ENCODE data around the gene SLC35F4. TPM values are rescaled to one million over a fixed set of nuclear protein-coding genes. Genes with fewer than 3 reads are reported as not detected.
A peak's percentile ranks its signal among the peaks of the same experiment; 100 is the strongest.
"Not testable (repeated sequence)": the region's sequence is repeated elsewhere in the genome, so short reads cannot be mapped to it uniquely, and the experiment has no call there.

SLC35F4 gene
- total RNA-seq, 2 experiments from 2014 or later: not detected

GRCh38 chr14:57736391-57736790 lies 129.5 kb downstream of the SLC35F4 start:
- no peaks in the 10 kb centered on the region for H3K4me1 Mint-ChIP-seq
- H3K9me3 Mint-ChIP-seq: no peaks in the 10 kb centered on the region

DNA sequence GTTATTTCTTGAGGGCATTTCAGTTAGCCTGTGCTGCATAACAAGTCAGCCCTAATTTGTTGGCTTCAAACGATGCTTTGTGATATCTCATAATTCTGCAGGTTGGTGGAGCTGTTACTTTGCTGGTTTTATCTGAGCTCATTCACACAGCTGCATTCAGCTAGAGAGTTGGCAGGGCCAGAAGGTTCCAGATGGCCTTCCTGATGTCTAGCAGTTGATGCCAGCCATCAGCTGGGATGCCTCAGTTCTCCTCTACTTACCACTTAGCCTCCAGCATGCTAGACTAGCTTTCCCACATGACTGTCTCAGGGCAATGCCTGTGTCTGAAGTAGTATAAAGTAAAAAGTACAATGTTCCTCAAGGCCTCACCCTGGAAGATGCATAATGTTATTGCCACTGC lies 130.6 kb downstream of the SLC35F4 start:
- Mint-ChIP-seq H3K36me3 (no peaks in the 10 kb centered on the region), H3K27ac (no peak overlapping the region), H3K9me3 (no peaks in the 10 kb centered on the region), H3K27me3 (peaks cover 4% of the 10 kb centered on the region), H3K4me3 (no peak overlapping the region), H3K4me1 (no peaks in the 10 kb centered on the region)
- no peak for DNase-seq

More at GRCh38 chr14:57736391-57736790, 129.5 kb downstream of the SLC35F4 start:
- Mint-ChIP-seq H3K36me3 (no peaks in the 10 kb centered on the region), H3K27me3 (no peaks in the 10 kb centered on the region), H3K27ac (no peak overlapping the region), H3K4me3 (no peak overlapping the region)
- no peak for DNase-seq

DNA sequence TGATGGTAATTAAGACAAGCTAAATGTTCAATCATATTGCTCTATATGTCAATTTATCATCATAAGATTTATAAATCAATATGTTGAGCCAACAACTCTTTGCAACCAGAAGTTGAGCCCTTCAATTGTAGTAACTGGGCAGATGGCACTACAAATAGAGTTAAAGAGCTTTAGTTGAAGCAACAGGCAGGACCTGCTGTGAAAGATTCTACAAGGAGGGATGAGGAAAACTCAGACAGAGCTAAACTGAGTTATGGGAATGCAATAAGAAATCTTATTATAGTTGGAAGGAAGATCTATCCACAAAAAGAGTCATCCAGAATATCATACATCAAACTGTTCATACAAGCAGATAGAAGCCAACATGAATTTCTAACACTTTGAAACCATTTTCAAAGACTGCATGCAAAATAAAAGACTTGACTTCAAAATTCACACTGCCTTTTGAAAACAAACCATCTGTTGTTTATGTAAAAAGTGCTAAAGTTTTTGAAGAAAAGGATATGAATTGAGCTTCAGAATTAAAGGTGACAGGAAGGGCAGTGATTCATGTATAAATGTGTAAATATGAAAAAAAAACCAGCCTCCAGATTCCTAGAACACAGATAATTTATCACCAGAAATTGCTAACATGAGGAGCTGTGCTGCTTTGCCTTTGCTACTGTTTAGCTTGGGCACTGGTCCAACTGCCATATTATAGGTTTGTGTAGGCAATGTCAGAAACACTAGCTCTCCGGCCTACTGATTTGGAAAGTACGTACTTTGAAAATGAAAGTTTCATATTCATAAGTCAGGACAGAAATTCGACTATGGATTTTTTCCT lies 133.2 kb downstream of the SLC35F4 start:
- Mint-ChIP-seq H3K4me3 (no peak overlapping the region), H3K27ac (no peak overlapping the region), H3K27me3 (peaks cover 9% of the 10 kb centered on the region), H3K4me1 (no peaks in the 10 kb centered on the region), H3K36me3 (no peaks in the 10 kb centered on the region), H3K9me3 (peaks cover 3% of the 10 kb centered on the region)
- DNase-seq: no peak

GRCh38 chr14:57729208-57730187 lies 136.4 kb downstream of the SLC35F4 start:
- no peak for DNase-seq
- H3K36me3 Mint-ChIP-seq: no peaks in the 10 kb centered on the region
- no peak overlapping the region for H3K4me3 Mint-ChIP-seq
- H3K27me3 Mint-ChIP-seq: peaks cover 9% of the 10 kb centered on the region
- peaks cover 3% of the 10 kb centered on the region for H3K9me3 Mint-ChIP-seq
- H3K27ac Mint-ChIP-seq: no peak overlapping the region
- H3K4me1 Mint-ChIP-seq: no peaks in the 10 kb centered on the region

GRCh38 chr14:57725399-57726077 lies 140.4 kb downstream of the SLC35F4 start:
- Mint-ChIP-seq H3K27me3 (peaks cover 8% of the 10 kb centered on the region), H3K27ac (no peak overlapping the region), H3K9me3 (peaks cover 4% of the 10 kb centered on the region), H3K36me3 (no peaks in the 10 kb centered on the region), H3K4me1 (peaks cover 1% of the 10 kb centered on the region), H3K4me3 (no peak overlapping the region)
- no peak for DNase-seq

- H3K4me3 Mint-ChIP-seq: not testable (repeated sequence)
Observed at GRCh38 chr14:57722141-57722540, 143.8 kb downstream of the SLC35F4 start.

DNA sequence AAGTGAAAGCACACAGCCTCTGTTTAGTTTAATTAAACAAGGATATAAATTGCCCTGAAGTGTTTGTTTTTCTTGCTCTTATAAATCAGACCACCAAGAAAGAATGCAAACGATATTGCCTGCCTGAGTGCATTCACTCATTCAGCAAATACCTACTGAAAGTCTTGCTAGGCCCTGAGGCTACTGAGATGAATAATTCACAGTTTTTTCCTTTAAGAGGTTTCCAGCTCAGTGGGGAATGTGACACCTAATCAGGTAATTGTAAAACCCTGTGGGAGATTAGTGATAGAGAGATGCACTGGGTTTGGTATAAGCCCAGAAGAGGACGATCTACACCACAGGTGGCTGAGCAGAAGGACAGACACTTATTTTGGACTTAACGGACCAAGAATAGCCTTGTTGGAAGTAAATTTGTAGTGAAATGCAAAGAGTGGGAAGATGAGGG lies 151.4 kb downstream of the SLC35F4 start:
- Mint-ChIP-seq H3K36me3 (no peaks in the 10 kb centered on the region), H3K4me3 (no peak overlapping the region), H3K27me3 (peaks cover 4% of the 10 kb centered on the region), H3K9me3 (peaks cover 4% of the 10 kb centered on the region), H3K4me1 (no peaks in the 10 kb centered on the region), H3K27ac (no peak overlapping the region)
- no peak for DNase-seq

More at GRCh38 chr14:57722141-57722540, 143.8 kb downstream of the SLC35F4 start:
- not testable (repeated sequence) for H3K9me3 Mint-ChIP-seq, H3K27ac Mint-ChIP-seq, DNase-seq, H3K36me3 Mint-ChIP-seq, H3K4me1 Mint-ChIP-seq, H3K27me3 Mint-ChIP-seq

DNA sequence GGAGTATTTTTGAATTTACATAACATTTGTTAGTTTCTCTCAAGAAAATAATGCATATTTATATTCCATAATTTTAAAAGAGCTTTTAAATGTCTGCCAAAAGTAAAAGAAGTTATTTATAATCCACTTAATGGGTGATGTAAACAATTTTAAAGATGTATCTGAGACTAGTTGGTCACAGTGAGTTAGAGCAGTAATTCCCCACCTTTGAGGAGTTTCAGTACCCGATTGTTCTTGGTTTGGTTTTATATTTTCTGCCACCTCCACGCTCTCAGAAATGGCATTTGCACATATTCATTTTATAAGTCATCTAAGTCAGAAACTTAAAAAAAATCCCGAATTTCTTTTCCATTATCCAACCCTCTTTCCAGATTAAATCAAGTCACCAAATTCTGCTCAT lies 153.2 kb downstream of the SLC35F4 start:
- H3K4me3 Mint-ChIP-seq: no peak overlapping the region
- H3K36me3 Mint-ChIP-seq: no peaks in the 10 kb centered on the region
- peaks cover 4% of the 10 kb centered on the region for H3K27me3 Mint-ChIP-seq
- H3K4me1 Mint-ChIP-seq: no peaks in the 10 kb centered on the region
- DNase-seq: no peak
- peaks cover 9% of the 10 kb centered on the region for H3K9me3 Mint-ChIP-seq
- H3K27ac Mint-ChIP-seq: no peak overlapping the region

GRCh38 chr14:57712102-57712501 lies 153.8 kb downstream of the SLC35F4 start:
- peaks cover 4% of the 10 kb centered on the region for H3K27me3 Mint-ChIP-seq
- no peak overlapping the region for H3K4me3 Mint-ChIP-seq
- H3K9me3 Mint-ChIP-seq: peaks cover 9% of the 10 kb centered on the region

DNA sequence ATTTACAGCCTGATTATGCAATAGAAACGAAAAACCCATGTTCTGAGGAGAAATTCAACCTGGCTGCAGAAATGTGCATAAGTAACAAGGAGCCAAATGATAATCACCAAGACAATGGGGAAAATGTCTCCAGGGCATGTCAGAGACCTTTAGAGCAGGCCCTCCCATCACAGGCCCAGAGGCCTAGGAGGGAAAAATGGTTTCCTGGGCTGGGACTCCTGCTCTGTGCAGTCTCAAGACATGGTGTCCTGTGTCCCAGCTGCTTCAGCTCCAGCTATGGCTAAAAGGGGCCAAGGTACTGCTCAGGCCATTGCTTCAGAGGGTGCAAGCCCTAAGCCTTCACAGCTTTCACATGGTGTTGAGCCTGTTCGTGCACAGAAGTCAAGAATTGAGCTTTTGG lies 156.0 kb downstream of the SLC35F4 start:
- H3K4me3 Mint-ChIP-seq: no peak overlapping the region
- H3K27ac Mint-ChIP-seq: no peak overlapping the region
- H3K9me3 Mint-ChIP-seq: peaks cover 9% of the 10 kb centered on the region
- peaks cover 3% of the 10 kb centered on the region for H3K27me3 Mint-ChIP-seq
- no peak for DNase-seq
- no peaks in the 10 kb centered on the region for H3K36me3 Mint-ChIP-seq
- H3K4me1 Mint-ChIP-seq: no peaks in the 10 kb centered on the region

More at GRCh38 chr14:57712102-57712501, 153.8 kb downstream of the SLC35F4 start:
- no peak for DNase-seq
- Mint-ChIP-seq H3K4me1 (no peaks in the 10 kb centered on the region), H3K27ac (no peak overlapping the region), H3K36me3 (no peaks in the 10 kb centered on the region)

DNA sequence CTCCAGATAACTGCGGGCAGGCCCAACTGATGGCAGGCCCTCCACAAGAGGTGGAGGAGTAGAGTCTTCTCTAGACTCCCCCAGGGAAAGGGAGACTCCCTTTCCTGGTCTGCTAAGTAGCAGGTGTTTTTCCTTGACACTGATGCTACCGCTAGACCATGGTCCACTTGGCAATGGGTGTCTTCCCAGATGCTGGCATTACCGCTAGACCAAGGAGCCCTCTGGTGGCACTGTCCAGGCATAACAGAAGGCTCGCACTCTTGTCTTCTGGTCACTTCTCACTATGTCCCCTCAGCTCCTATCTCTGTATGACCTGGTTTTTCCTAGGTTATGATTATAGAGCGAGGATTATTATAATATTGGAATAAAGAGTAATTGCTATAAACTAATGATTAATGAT lies 156.8 kb downstream of the SLC35F4 start:
- not testable (repeated sequence) for H3K36me3 Mint-ChIP-seq, H3K4me3 Mint-ChIP-seq, DNase-seq, H3K27ac Mint-ChIP-seq, H3K9me3 Mint-ChIP-seq, H3K27me3 Mint-ChIP-seq, H3K4me1 Mint-ChIP-seq

GRCh38 chr14:57707219-57707618 lies 158.7 kb downstream of the SLC35F4 start:
- H3K4me1 Mint-ChIP-seq: no peaks in the 10 kb centered on the region
- H3K9me3 Mint-ChIP-seq: peaks cover 9% of the 10 kb centered on the region
- no peak overlapping the region for H3K4me3 Mint-ChIP-seq
- no peaks in the 10 kb centered on the region for H3K36me3 Mint-ChIP-seq
- no peaks in the 10 kb centered on the region for H3K27me3 Mint-ChIP-seq
- DNase-seq: no peak
- H3K27ac Mint-ChIP-seq: peak overlapping the region; percentile 18

- Mint-ChIP-seq H3K4me3 (no peak overlapping the region), H3K27me3 (no peaks in the 10 kb centered on the region), H3K27ac (no peak overlapping the region), H3K36me3 (no peaks in the 10 kb centered on the region), H3K4me1 (no peaks in the 10 kb centered on the region), H3K9me3 (peaks cover 5% of the 10 kb centered on the region)
- no peak for DNase-seq
Observed at GRCh38 chr14:57704763-57705162, 161.1 kb downstream of the SLC35F4 start.

DNA sequence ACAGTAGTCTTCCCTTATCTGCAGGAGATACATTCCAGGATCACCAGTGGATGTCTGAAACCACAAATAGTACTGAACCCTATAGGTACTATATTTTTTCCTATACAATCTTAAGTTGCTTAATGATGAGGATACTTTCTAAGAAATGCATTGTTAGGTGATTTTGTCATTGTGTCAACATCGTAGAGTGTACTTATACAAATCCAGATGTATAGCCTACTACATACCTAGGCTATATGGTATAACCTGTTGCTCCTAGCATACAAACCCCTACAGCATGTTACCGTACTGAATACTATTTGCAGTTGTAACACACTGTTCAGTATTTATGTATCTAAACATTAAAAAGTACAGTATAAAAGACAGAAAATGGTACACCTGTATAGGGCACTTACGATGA lies 165.9 kb downstream of the SLC35F4 start:
- H3K4me1 Mint-ChIP-seq: no peaks in the 10 kb centered on the region
- no peak for DNase-seq

DNA sequence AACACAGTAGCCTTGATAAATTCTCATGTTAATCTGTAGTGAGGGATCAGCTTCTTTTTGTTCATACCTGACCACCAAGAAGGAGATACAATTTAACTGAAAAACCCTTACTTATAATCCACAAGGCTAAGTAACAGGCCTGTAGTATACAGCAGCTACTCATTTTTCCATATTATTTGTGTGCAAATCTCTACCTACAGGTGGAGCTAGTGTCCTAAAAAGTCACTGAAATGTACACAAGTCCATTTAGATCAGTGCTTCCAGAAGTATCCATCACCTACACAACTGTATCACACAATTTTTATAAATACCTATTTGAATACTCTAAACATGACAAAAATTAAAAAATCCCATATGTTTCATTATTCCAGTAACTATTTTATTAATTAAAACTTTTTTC lies 173.2 kb downstream of the SLC35F4 start:
- Mint-ChIP-seq H3K4me1 (no peaks in the 10 kb centered on the region), H3K27me3 (no peaks in the 10 kb centered on the region), H3K27ac (no peak overlapping the region), H3K9me3 (peaks cover 2% of the 10 kb centered on the region), H3K36me3 (no peaks in the 10 kb centered on the region), H3K4me3 (no peak overlapping the region)
- no peak for DNase-seq

More for the DNA sequence above, 165.9 kb downstream of the SLC35F4 start:
- H3K4me3 Mint-ChIP-seq: no peak overlapping the region
- no peaks in the 10 kb centered on the region for H3K36me3 Mint-ChIP-seq
- H3K27me3 Mint-ChIP-seq: no peaks in the 10 kb centered on the region
- no peak overlapping the region for H3K27ac Mint-ChIP-seq
- H3K9me3 Mint-ChIP-seq: no peaks in the 10 kb centered on the region
